IPS DF 19.7 (cell line): Measurements from ENCODE around the gene PHF21B.
"Not testable (repeated sequence)": the region's sequence is repeated elsewhere in the genome, so short reads cannot be mapped to it uniquely, and the experiment has no call there.

Experiments used
- DNase-seq: peaks from one replicate; pipeline ENCODE4 v3.0.0-alpha.2; 2013; ENCODE audit warnings: low read depth, low spot score

The PHF21B gene

DNA sequence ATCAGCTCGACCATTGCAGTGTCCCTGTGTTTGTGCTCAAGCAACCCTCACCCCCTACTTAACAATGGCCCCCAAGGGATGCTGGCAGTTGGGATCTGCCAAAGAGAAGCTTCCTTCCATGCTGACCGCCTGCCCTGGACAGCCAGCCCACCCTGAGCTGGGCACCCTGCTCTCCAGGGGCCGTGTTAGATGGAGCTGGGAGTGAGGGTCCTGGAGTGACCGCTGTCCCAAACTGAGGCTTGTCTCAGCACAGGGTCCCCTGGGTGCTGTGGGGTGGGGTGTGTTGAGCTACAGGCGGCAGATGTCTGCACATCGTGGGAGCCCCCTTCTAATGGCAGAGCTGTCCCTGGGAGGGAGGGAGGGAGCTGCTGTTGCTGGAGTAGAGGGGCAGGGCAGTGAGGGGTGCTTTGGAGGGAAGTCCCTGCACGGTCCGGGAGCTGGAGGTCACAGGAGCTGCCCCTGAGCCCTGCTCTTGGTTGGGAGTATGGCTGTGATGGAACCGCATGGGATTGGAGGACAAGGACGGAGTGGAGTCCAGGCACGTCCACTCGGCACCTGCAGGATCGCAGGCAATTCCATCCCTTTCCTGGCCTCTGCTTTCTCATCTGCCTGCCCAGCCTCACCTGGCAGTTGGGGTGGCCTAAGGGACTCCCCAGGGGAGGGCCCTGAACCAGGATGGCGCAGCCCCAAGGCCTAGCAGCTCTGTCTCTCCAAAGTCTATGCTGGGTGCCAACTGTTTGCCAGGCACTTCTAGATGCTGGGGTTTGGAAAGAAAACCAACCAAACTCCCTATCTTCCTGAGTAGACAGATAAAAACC lies 131.1 kb downstream of the PHF21B start:
- DNase-seq, result no peak

DNA sequence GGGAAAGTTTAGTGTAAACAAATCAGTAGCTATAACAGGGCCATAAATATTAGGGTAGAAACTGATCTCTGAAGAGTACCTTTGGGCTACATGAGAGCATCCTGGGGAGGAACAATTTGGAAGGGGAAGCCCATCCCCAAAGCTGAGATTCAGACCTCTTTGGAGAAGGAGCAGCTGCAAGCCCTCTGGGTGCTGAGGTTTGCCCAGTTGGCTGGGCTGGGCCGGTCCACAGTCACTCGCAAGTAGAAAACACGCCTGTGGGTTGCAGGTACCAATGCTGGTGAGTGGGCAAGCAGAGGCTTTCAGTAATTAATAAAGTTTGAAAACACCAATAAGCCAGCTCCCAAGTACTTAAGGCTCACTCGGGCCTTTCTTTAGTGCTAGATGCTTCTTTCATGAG lies 132.9 kb downstream of the PHF21B start:
- DNase-seq, result no peak

DNA sequence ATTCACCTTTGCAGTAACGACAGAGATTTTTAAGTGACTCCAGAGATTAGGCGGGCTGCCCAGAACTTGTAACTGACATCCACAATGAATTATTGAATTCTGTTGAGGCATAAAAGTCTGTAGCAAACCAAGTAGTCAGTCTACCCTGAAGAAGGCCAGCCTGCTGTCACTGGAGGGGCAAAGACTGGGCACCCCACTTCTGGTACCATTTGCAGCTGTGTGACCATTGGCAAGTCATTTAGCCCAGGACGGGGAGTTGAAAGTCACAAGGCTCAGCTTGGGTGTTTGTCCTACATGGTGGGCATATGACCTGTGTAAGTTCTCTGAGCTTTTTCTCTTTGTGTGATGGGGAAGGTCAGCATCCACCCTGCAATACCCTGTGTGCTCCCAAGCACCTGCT lies 138.0 kb downstream of the PHF21B start:
- no peak for DNase-seq

DNA sequence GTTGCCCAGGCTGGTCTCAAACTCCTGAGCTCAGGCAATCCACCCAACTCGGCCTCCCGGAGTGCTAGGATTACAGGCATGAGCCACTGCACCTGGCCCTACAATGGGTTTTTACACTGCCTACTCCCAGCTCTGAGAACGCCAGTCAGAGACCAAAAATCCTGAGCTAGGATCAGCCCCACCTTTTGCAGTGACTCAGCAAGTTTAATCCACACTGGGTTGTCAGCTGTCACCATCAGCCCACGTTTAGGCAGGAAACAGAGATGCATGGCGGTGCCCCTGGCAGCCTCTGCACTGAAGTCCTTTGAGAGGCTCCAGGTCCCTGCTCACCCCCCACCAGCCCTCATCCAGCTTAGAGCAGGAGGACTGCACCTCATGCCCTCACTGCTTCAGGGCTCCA lies 139.8 kb downstream of the PHF21B start:
- DNase-seq, result no peak

DNA sequence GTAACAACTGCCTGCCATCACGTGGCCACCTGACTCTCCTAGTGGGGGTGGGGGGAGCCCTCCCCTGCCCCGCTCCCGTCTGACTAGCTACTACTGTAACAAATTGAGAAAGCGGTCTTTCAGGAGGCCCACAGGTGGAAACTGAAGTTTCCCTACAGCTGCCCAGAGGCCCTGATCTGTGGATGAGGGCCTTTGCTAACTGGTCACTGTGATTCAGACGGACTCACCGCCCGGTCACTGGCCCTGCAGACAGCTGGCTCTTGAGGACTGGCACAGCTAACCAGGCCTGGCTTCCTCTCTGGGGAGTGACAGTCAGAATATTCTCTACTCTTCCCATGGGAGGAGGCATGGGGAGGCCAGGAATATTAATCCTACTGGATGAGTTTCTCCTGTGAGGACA lies 140.6 kb downstream of the PHF21B start:
- DNase-seq, result no peak

DNA sequence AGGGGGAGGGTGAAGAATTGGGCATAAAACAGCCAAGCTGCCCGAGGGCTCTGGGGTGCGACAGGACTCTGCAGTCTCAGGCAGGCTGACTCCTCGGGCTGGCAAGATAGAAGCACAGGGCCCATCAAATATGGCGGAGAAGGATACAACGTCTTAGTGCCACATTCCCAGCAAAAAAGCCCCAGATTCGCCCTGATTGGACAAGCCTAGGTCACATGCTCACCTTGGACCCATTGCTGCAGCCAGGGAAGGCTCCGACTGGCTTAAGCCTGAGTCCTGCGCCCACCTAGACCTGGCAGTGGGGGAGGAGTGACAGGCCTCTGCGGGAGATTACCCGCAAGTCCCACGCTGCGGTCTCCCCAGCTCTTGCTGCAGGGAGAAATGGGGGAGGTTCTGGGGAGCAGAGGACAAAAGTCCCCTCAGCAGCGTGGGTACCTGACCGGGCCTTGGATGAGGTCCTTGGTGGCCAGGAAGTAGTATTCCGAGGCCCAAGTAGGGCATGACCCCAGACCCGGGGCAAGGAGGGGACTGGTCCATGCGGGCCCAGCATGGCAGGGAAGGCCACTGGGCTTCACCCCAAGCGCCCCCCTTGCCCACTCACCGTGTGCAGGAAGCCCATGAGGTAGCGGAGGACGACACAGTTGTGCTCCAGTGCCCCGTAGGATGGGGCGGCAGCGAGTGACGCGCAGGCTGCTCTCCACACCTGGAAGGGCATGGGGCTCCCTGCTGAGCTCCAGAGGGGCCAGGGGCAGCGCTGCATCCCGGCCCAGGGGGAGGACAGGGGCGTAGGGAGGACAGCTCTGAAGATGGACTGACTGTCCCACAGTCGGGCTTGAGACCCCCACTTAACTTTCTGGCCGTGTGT lies 144.4 kb downstream of the PHF21B start:
- no peak for DNase-seq

DNA sequence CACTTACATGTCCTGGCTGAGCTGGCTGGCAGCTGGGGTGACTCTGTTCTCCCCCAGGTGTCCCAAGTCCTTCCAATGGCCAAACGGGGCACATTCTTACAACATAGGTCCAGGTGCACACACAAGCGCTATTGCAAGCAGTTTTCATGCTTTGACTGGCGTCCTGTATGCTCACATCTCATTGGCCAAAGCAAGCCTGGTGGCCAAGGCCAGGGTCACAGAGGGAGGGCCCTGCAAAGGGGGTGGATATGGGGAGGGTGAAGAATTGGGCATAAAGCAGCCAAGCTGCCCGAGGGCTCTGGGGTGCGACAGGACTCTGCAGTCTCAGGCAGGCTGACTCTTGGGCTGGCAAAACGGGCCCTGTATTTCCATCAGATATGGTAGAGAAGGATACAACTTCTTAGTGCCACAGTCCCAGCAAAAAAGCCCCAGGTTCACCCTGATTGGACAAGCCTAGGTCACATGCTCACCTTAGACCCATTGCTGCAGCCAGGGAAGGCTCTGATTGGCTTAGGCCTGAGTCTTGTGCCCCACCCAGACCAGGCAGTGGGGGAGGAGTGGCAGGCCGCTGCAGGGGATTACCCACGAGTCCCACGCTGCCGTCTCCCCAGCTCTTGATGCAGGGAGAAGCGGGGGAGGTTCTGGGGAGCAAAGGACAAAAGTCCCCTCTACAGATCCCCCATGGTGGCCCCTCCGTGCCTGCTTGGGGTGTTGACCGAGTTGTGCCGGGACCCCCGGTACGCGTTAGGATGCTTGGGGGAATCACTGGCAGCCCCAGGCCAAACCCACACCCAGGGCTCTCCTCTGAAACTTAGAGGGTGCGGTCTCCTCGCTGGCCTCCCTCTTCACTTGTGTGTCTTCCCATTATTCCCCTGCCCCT lies 146.6 kb downstream of the PHF21B start:
- DNase-seq, result peak; percentile 28

DNA sequence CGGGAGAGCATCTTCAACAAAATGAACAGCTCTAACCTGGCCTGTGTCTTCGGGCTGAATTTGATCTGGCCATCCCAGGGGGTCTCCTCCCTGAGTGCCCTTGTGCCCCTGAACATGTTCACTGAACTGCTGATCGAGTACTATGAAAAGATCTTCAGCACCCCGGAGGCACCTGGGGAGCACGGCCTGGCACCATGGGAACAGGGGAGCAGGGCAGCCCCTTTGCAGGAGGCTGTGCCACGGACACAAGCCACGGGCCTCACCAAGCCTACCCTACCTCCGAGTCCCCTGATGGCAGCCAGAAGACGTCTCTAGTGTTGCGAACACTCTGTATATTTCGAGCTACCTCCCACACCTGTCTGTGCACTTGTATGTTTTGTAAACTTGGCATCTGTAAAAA lies 147.5 kb downstream of the PHF21B start:
- no peak for DNase-seq

DNA sequence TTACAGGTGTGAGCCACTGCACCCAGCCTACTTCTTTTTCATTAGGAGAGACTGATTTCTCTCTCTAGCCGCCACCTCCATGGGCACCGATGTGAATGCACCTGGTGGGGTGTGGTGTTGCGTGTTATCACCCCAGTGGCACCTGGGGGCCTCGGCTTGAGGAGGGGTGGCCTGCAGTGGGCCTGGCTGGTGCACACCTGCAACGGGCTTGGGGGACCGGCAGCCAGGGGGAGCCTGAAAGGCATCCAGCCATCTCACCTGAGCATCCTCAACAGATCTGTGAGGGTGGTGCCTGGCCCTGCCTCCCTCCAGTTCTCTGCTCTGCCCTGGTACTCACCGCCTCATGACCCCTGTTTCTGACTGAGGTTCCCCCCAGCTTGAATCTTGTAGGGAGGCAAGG lies 148.6 kb downstream of the PHF21B start:
- no peak for DNase-seq

DNA sequence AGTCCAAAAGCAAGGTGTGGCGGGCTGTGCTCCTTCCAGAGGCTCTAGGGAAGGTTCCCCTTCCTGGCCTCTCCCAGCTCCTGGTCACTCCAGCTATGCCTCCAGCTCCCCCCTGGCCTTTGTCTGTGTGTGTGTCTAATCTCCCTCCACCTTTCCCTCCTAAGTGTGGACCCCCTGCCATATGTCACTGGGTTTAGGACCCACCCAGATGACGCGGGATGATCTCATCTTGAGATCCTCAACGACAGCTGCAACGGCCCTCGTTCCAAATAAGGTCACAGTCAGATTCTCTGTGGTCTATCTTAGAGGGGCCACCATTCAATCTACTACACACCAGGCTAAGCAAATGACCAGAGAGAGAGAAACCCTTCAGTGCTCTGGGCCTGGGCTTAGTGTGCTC lies 149.5 kb downstream of the PHF21B start:
- no peak for DNase-seq

DNA sequence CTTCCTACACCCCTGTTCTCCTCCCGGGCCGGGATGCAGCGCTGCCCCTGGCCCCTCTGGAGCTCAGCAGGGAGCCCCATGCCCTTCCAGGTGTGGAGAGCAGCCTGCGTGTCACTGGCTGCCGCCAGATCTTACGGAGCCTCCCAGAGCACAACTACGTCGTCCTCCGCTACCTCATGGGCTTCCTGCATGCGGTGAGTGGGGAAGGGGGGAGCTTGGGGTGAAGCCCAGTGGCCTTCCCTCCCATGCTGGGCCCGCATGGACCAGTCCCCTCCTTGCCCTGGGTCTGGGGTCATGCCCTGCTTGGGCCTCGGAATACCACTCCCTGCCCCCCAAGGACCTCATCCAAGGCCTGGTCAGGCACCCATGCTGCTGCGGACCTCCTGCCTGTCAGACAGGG lies 150.2 kb downstream of the PHF21B start:
- no peak for DNase-seq

DNA sequence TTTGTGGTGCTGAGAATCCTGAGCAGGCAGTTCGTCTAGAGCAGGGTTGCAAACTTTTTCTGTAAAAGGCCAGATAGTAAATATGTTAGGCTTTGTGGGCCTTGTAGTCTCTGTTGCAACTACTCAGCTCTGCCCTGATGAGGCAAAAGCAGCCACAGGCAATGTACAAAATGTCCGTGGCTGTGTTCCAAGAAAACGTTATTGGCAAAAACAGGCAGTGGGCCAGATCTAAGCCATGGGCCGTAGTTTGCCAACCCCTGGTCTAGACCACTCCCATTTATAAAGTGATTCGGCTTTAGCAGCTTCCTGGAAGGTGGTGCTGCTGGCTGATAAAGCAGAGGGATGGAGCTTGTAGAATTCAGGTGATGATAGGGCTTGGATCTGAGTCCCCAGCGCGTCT lies 151.0 kb downstream of the PHF21B start:
- DNase-seq, result not testable (repeated sequence)

DNA sequence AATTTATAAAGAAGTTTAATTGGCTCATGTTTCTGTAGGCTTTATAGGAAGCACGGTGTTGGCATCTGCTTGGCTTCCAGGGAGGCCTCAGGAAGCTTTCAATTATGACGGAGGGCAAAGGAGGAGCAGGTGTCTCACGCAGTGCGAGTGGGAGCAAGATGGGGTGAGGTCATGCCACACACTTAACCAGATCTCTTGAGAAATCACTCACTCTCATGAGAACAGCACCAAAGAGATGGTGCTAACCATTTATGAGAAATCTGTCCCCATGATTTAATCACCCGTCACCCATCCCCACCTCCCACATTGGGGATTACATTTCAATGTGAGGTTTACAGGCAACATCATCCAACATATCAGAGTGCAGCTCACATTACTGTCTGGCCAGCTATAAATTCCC lies 153.9 kb downstream of the PHF21B start:
- DNase-seq, result no peak

DNA sequence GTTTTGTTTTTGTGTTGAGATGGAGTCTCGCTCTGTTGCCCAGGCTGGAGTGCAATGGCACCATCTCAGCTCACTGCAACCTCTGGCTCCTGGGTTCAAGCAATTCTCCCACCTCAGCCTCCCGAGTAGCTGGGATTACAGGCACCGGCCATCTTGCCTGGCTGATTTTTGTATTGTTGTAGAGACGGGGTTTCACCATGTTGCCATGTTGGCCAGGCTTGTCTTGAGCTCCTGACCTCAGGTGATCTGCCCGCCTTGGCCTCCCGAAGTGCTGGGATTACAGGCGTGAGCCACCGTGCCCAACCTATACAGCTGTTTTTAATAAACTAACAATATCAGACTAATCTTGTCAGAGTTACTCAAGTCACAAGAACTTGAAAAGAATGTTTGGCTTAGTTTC lies 155.2 kb downstream of the PHF21B start:
- DNase-seq, result not testable (repeated sequence)

DNA sequence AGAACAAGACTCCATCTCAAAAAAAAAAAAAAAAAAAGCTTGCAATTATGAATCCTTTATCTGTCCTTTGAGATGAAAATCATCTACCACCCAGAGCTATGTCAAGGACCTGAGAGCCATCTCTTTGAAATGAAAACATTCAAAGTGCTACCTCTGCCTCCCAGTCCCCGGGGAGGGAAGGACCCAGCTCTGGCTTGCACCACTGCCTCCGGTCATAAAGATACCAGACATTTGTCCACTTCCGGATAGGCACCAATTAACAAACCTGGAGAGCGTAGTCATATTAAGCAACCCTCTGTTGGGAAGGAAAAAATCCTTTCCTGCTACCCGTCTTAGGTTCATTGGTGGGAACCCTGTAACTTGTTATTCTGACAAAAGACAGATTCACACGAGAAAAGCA lies 158.9 kb downstream of the PHF21B start:
- DNase-seq, result no peak

DNA sequence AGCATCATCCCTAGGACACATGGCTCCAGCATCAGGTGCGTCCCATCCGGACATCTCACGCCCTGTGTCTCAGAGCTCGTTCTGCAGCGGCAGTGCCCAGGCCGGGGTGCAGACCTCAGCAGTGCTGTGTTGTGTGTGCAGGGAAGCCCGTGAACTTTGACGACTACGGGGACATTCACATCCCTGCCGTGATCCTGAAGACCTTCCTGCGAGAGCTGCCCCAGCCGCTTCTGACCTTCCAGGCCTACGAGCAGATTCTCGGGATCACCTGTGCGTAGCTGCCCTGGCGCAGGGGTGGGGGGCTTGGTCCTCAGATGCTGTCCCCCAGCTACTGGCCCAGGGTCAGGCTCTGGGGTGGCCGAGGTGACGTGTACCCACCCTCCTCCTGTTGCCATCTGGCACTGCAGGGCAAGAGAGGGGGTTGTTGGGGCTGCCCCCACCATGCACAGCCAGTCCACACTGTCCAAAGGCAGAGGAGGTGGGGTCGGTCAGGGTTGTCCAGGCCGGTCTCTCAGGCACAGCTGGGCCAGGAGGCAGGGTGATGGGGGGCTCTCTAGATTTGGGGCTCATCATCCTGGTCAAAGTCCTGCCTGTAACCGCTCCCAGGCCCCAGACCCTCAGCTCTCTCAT lies 160.9 kb downstream of the PHF21B start:
- no peak for DNase-seq

DNA sequence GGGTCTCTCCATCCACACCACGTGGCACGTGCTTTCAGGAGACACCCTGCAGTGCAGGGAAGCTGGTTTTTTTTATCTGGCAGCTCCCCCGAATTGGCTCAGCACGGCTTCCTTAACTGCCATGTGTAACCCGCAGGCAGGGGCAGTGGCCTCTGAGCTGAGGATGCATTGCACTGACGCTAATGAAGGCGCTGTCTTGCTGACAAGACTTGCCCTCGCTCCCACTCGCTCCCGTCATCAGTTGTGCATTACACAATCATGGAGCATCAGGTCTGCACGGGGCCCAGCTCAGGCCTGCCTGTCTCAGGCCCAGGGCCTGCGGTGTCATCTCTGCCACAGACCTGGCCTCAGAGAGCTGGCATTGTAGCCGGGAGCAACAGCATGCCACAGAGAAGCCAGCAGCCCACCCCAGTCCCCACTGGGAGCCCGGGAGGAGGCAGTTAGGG lies 161.5 kb downstream of the PHF21B start:
- DNase-seq, result no peak

DNA sequence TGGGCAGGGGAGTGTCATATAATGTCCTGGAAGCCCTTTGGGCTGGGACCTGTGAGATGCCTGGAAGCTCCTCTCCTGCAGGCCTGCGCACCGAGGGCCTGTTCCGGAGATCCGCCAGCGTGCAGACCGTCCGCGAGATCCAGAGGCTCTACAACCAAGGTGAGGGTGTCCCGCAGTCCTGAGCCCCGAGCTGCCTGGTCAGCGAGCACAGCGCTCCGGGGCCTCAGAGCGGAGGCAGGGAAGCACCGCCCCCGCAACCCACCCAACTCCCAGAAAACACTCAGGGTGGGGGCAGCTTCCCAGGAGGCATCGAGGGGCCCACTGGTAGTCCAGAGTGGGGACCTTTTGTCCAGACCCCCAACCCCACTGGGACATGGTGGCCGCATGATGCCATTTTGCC lies 161.9 kb downstream of the PHF21B start:
- DNase-seq, result no peak

DNA sequence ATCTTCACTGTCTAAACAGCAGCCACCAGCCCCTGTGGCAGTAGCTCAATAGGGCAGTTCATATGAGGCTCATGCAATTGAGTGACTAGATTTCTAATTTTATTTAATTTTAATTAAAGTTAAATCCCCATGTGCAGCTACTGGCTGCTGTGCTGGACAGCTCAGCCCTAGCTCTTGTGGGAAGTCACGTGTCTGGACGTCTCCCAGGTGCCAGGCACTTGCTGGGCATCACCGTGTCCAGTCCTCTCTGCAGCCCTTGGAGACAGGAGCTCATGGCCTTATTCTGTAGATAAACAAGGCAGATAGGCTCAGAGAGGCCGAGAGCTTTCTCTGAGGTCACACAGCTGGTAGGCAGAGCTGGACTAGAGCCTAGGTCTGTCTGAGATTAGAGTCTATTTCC lies 162.4 kb downstream of the PHF21B start:
- DNase-seq, result no peak

DNA sequence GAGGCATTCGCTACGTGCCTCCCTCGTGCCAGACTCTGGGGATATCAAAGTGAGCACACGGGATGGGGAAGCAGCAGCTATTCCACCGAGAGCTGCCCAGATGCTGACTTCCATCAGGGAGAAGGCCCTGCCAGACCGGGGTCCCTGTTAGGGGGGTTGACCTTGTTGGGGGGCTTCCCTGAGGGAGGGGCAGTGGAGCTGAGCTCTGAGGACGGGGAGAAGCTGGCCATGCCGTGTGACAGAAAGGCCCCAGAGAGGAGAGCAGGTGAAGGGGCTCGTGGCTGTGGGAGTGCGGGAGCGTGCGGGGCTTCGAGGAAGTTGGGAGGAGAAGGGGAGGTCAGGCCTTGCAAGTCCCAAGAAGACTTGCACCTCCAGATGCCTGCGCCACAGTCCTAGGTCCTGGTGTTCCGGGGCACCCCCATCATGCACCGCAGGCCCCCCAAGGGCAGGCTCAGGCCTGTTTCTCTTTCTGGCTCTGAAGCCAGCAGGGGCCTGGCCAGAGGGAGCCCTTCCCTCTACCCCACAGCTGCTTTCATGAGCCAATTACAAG lies 163.0 kb downstream of the PHF21B start:
- DNase-seq, result no peak
